Smooth muscle cell (in vitro differentiated cells): ENCODE data around the gene IGSF5. TPM values are rescaled to one million over a fixed set of nuclear protein-coding genes. Genes with fewer than 3 reads are reported as not detected.

Experiments used
- DNase-seq: peaks from one replicate; lab custom pipeline; 2025; ENCODE audit not compliant: unreplicated experiment; lab: John Stamatoyannopoulos, UW
- H2AFZ ChIP-seq: fragments of 200-600 bp; sonication (generic); 2 replicates; pipeline ENCODE4 v1.6.0; 2016; ENCODE audit warnings: antibody characterized with exemption, low read depth, mild to moderate bottlenecking
- H3F3A ChIP-seq: fragments of 200-600 bp; sonication (generic); 2 replicates; pipeline ENCODE4 v1.6.0; 2017; ENCODE audit warnings: antibody characterized with exemption, low read depth
- H3K27ac ChIP-seq: fragments of 200-600 bp; sonication (generic); 2 replicates; pipeline ENCODE4 v1.5.1; 2016; ENCODE audit warnings: low read depth, mild to moderate bottlenecking
- H3K27me3 ChIP-seq: fragments of 200-600 bp; sonication (generic); 2 replicates; pipeline ENCODE4 v1.6.1; 2016; ENCODE audit warnings: low read depth, mild to moderate bottlenecking
- H3K36me3 ChIP-seq: fragments of 200-600 bp; sonication (generic); 2 replicates; pipeline ENCODE4 v1.5.1; 2016; ENCODE audit warnings: low read depth
- H3K4me1 ChIP-seq: fragments of 200-600 bp; sonication (generic); 2 replicates; pipeline ENCODE4 v1.5.1; 2016; ENCODE audit warnings: low read depth
- H3K4me2 ChIP-seq: fragments of 200-600 bp; sonication (generic); 2 replicates; pipeline ENCODE4 v1.6.0; 2016; ENCODE audit warnings: mild to moderate bottlenecking
- H3K4me3 ChIP-seq: fragments of 200-600 bp; sonication (generic); 2 replicates; pipeline ENCODE4 v1.5.1; 2016; ENCODE audit warnings: mild to moderate bottlenecking
- H3K79me2 ChIP-seq: fragments of 200-600 bp; sonication (generic); 2 replicates; pipeline ENCODE4 v1.6.0; 2016; ENCODE audit warnings: low read depth, mild to moderate bottlenecking
- H3K9ac ChIP-seq: fragments of 200-600 bp; sonication (generic); 2 replicates; pipeline ENCODE4 v1.6.0; 2016; ENCODE audit warnings: low read depth
- H3K9me3 ChIP-seq: fragments of 200-600 bp; sonication (generic); replicated peaks from 2 replicates; pipeline ENCODE4 v1.5.1; 2016; ENCODE audit warnings: low read depth
- H4K20me1 ChIP-seq: fragments of 200-600 bp; sonication (generic); 2 replicates; pipeline ENCODE4 v1.6.0; 2016; ENCODE audit warnings: low read depth
- whole genome bisulfite sequencing: methylation state at CpG from one replicate; pipeline ENCODE4 v1.1.7; 2016; ENCODE audit warnings: low lambda C conversion rate; 5-methylcytosine and 5-hydroxymethylcytosine counted together
- polyA plus RNA-seq: library from polyadenylated mRNA; unstranded; fragments of >200 nt; fragmentation: Nextera tagmentation; extraction: Ambion mirVana; gene quantifications from 2 replicates; pipeline ENCODE4 v1.2.1, GENCODE V29; 2016
- total RNA-seq: library from RNA; depleted of rRNA; stranded (reverse); fragments of >200 nt; gene quantifications from 2 replicates; pipeline ENCODE4 v1.2.3, GENCODE V29; 2014
- TF ChIP-seq, protein P1 (sequence below): fragments of 200-600 bp; sonication (generic); IDR thresholded peaks from 2 replicates; pipeline ENCODE4 v1.5.1; 2017; ENCODE audit warnings: borderline replicate concordance, mild to moderate bottlenecking, antibody characterized with exemption; ENCODE audit not compliant: insufficient read depth, poor library complexity, severe bottlenecking

The IGSF5 gene
- total and polyA plus RNA-seq, 2 experiments from 2014 or later, result 0.30 to 0.63 TPM

DNA sequence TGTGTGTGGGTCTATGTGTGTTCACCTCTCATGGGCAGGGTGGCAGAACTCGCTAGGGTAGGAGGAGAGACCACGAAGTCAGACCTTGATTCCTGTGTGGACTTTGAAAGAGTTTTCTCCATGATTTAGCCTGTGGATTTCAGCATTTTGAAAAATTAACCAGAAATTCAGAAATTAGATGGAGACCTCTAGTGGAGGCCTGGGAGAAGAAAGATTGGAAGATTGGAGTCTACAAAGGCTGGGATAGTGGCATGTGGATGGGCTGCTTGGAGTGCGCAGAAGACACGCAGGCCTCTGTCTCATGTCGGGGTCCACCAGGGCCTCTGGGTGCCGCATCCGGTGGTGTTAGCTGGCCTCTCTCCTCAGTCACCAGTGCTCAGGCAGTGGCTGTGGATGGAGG lies 18.9 kb upstream of the IGSF5 start:
- Histone ChIP-seq H3K4me1 (no peaks in the 10 kb centered on the region), H3K79me2 (no peaks in the 10 kb centered on the region), H4K20me1 (no peaks in the 10 kb centered on the region), H3K9ac (no peak overlapping the region), H3K4me2 (no peak overlapping the region), H3F3A (no peaks in the 10 kb centered on the region), H3K9me3 (no peaks in the 10 kb centered on the region), H3K36me3 (no peaks in the 10 kb centered on the region), H3K27ac (no peak overlapping the region), H3K27me3 (no peaks in the 10 kb centered on the region), H3K4me3 (no peak overlapping the region), H2AFZ (no peak overlapping the region)
- 88% methylated on average over 7 of the region's 7 CpGs for WGBS
- TF ChIP-seq, protein P1, sequence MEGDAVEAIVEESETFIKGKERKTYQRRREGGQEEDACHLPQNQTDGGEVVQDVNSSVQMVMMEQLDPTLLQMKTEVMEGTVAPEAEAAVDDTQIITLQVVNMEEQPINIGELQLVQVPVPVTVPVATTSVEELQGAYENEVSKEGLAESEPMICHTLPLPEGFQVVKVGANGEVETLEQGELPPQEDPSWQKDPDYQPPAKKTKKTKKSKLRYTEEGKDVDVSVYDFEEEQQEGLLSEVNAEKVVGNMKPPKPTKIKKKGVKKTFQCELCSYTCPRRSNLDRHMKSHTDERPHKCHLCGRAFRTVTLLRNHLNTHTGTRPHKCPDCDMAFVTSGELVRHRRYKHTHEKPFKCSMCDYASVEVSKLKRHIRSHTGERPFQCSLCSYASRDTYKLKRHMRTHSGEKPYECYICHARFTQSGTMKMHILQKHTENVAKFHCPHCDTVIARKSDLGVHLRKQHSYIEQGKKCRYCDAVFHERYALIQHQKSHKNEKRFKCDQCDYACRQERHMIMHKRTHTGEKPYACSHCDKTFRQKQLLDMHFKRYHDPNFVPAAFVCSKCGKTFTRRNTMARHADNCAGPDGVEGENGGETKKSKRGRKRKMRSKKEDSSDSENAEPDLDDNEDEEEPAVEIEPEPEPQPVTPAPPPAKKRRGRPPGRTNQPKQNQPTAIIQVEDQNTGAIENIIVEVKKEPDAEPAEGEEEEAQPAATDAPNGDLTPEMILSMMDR, result peak; percentile 35
- no peak for DNase-seq

DNA sequence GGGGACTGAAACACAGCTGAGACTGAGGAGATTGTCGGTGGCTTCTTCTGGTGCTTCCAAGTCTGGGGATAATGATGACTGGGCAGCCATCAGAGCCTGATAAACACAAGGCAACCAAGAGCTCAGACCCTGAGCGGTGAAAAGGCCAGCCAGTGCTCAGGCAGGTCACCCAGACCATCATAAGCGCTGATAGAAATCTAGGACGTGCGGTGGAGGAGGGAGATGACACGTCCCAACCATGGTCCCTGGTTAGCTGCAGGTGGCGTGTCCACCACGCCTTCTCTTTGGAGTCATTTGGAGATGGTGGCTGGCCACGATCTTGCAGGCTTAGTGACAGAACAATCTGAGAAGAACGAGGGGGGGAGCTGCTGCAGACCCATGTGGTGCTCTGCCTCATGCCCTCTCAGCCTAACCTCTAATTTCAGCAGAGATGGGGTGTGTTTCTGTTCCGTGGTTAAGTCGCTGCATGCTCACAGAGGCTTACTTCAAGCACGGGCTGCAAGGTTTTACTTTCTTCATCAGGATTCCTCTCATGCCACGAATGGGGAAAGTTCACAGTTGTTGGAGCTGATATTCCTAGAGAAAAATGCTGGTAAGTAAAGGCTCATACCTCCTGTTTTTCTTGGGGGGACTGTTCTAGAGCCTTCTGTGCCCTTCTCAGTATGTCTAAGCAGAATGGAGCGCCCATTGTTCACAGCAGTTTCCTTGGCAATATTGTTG lies 17.4 kb upstream of the IGSF5 start:
- Histone ChIP-seq H3K27me3 (no peaks in the 10 kb centered on the region), H3K4me1 (no peaks in the 10 kb centered on the region), H3F3A (no peaks in the 10 kb centered on the region), H2AFZ (no peak overlapping the region), H3K36me3 (no peaks in the 10 kb centered on the region), H3K9me3 (no peaks in the 10 kb centered on the region), H3K79me2 (no peaks in the 10 kb centered on the region), H3K27ac (no peak overlapping the region), H4K20me1 (no peaks in the 10 kb centered on the region), H3K4me2 (no peak overlapping the region), H3K9ac (no peak overlapping the region), H3K4me3 (no peak overlapping the region)
- TF ChIP-seq, protein P1, result no peak
- 83% methylated on average over 15 of the region's 15 CpGs for WGBS
- no peak for DNase-seq

DNA sequence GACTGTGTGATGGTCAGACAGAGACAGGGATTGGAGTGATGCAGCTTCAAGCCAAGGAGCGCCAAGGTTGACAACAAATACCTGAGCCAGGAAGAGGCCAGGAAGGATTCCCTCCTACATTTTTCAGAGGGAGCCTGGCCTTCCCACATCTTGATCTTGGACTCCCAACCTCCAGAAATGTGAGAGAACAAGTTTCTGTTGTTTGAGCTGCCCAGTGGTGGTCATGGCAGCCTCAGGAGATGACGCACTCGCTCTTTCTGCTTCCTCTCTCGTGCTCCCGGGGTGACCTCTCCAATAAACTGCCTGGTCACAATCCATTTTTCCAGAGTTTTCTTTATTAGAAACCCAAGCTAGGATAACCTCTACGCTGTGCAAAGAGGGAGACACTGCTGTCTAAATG lies 16.6 kb upstream of the IGSF5 start:
- TF ChIP-seq, protein P1, result no peak
- 95% methylated on average over 6 of the region's 6 CpGs for WGBS
- H3K36me3 ChIP-seq, result no peaks in the 10 kb centered on the region
- H3K4me3 ChIP-seq, result no peak overlapping the region
- no peak overlapping the region for H3K9ac ChIP-seq
- no peak overlapping the region for H3K4me2 ChIP-seq
- H4K20me1 ChIP-seq, result no peaks in the 10 kb centered on the region
- H3K27ac ChIP-seq, result no peak overlapping the region
- DNase-seq, result no peak
- H3K9me3 ChIP-seq, result no peaks in the 10 kb centered on the region
- no peaks in the 10 kb centered on the region for H3K27me3 ChIP-seq
- H3K4me1 ChIP-seq, result no peaks in the 10 kb centered on the region
- H3F3A ChIP-seq, result no peaks in the 10 kb centered on the region
- H2AFZ ChIP-seq, result no peak overlapping the region
- no peaks in the 10 kb centered on the region for H3K79me2 ChIP-seq

DNA sequence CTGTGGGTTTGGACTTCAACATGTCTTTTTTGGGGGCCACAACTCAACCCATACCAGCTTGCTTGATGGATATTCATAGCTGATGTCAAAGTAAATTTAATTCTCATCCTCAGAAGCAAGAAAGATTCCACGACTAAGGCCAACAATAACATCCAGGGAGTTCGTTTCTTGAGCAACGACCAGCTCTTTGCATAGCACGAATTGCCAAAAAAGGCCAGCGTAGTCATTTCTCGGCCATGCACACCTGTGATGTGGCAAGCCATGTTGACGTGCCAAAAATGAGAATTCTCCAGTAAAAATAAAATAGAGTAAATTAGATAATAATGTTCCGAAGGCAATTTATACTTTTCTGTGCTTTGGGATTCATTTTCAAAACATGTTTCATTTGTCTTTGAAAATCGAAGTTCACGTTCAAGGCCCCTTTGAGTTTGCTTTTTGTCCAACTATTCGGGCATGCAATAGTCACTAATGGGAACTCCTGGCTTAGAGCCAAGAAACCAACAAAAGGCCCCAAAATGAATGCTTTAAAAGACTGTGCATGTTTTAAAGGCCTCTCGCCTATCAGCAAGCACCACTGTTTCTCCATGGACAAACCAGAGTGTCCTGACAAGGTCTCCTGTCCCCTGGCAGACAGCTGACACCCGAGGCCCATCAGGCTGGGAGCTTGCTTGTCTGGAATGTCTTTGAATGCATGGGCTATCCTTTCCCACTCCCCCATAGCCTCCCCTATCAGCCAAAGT lies 14.4 kb upstream of the IGSF5 start:
- H3K9ac ChIP-seq, result no peak overlapping the region
- no peak overlapping the region for H3K4me2 ChIP-seq
- no peaks in the 10 kb centered on the region for H3K36me3 ChIP-seq
- no peaks in the 10 kb centered on the region for H4K20me1 ChIP-seq
- H3K79me2 ChIP-seq, result no peaks in the 10 kb centered on the region
- H3K4me3 ChIP-seq, result no peak overlapping the region
- no peak for DNase-seq
- no peaks in the 10 kb centered on the region for H3K9me3 ChIP-seq
- no peak overlapping the region for H2AFZ ChIP-seq
- no peaks in the 10 kb centered on the region for H3K4me1 ChIP-seq
- TF ChIP-seq, protein P1, result no peak
- no peaks in the 10 kb centered on the region for H3K27me3 ChIP-seq
- no peak overlapping the region for H3K27ac ChIP-seq
- no peaks in the 10 kb centered on the region for H3F3A ChIP-seq
- 94% methylated on average over 13 of the region's 13 CpGs for WGBS
